GM04504 (cell line): Measurements from ENCODE around the gene UBFD1.
"Not testable (repeated sequence)": the region's sequence is repeated elsewhere in the genome, so short reads cannot be mapped to it uniquely, and the experiment has no call there.

Source experiments
- DNase-seq: peaks from one replicate; pipeline ENCODE4 v3.0.0-alpha.2; 2012; ENCODE audit warnings: low read depth

Gene UBFD1

GRCh38 chr16:23556881-23557778 lies at the start of gene UBFD1, which contains the start of gene EARS2:
TSS of gene UBFD1 (plus strand) at chr16:23557727. CDS start at chr16:23557743, 16 bp downstream.
TSS of gene EARS2 (minus strand) at chr16:23557350. CDS start at chr16:23557343, 7 bp downstream.
- peak; percentile 98 for DNase-seq

GRCh38 chr16:23508589-23509440 lies 48.7 kb upstream of the UBFD1 start:
- no peak for DNase-seq

- no peak for DNase-seq
Observed at GRCh38 chr16:23509441-23509754, 48.1 kb upstream of the UBFD1 start.

- DNase-seq: no peak
Observed at GRCh38 chr16:23509782-23510163, 47.8 kb upstream of the UBFD1 start.

- DNase-seq: peak; percentile 59
Observed at GRCh38 chr16:23510164-23510914, 47.2 kb upstream of the UBFD1 start, which contains the start of gene GGA2. TSS of gene GGA2 (minus strand) at chr16:23510494. CDS start at chr16:23510411, 83 bp downstream.

GRCh38 chr16:23510915-23511270 lies 46.6 kb upstream of the UBFD1 start:
- DNase-seq: not testable (repeated sequence)

- no peak for DNase-seq
Observed at GRCh38 chr16:23511731-23512130, 45.8 kb upstream of the UBFD1 start.

- DNase-seq: no peak
Observed at GRCh38 chr16:23512168-23512695, 45.3 kb upstream of the UBFD1 start.

- no peak for DNase-seq
Observed at GRCh38 chr16:23514381-23515152, 43.0 kb upstream of the UBFD1 start.

- DNase-seq: no peak
Observed at GRCh38 chr16:23515881-23516280, 41.6 kb upstream of the UBFD1 start.

GRCh38 chr16:23516366-23517137 lies 41.0 kb upstream of the UBFD1 start:
- DNase-seq: no peak

GRCh38 chr16:23518435-23518891 lies 39.1 kb upstream of the UBFD1 start:
- DNase-seq: no peak

- DNase-seq: no peak
Observed at GRCh38 chr16:23519282-23519681, 38.2 kb upstream of the UBFD1 start.

GRCh38 chr16:23520500-23520899 lies 37.0 kb upstream of the UBFD1 start:
- DNase-seq: no peak

- DNase-seq: no peak
Observed at GRCh38 chr16:23521037-23521743, 36.3 kb upstream of the UBFD1 start.

- no peak for DNase-seq
Observed at GRCh38 chr16:23521965-23522364, 35.6 kb upstream of the UBFD1 start.

- DNase-seq: no peak
Observed at GRCh38 chr16:23523321-23523720, 34.2 kb upstream of the UBFD1 start.

GRCh38 chr16:23523876-23524385 lies 33.6 kb upstream of the UBFD1 start:
- no peak for DNase-seq

GRCh38 chr16:23524886-23525285 lies 32.6 kb upstream of the UBFD1 start:
- no peak for DNase-seq
